CD4-positive, alpha-beta memory T cell (primary cell): ENCODE data around the gene MARS1. TPM values are rescaled to one million over a fixed set of nuclear protein-coding genes. Genes with fewer than 3 reads are reported as not detected.
"Not testable (repeated sequence)": the region's sequence is repeated elsewhere in the genome, so short reads cannot be mapped to it uniquely, and the experiment has no call there.

Source experiments
- CTCF ChIA-PET: fragments of 350-600 bp; sonication (Branson Sonifier 250); formaldehyde crosslinking; loops from one replicate; lab custom pipeline; 2021; ENCODE audit warnings: inconsistent platforms; ENCODE audit not compliant: partially characterized antibody; lab: Charles Lee
- POLR2A ChIA-PET: fragments of 350-600 bp; sonication (Branson Sonifier 250); formaldehyde crosslinking; loops from one replicate; lab custom pipeline; 2021; ENCODE audit not compliant: partially characterized antibody; lab: Charles Lee
- DNase-seq, 5 donors: peaks; one replicate each; pipeline versions ENCODE4 v3.0.0 to v3.0.0-alpha.2; 2020 to 2022; ENCODE audit warnings: mixed read lengths in 1 of 5
- H3K27ac ChIP-seq: one replicate; pipeline ENCODE4 v1.7.0; 2013; ENCODE audit warnings: low read depth, low read length
- H3K27me3 ChIP-seq: 2 replicates; pipeline ENCODE4 v1.7.0; 2013; ENCODE audit warnings: mild to moderate bottlenecking, low read length, moderate library complexity; ENCODE audit not compliant: insufficient read depth
- H3K36me3 ChIP-seq: 2 replicates; pipeline ENCODE4 v1.7.0; 2013; ENCODE audit warnings: mild to moderate bottlenecking, low read length, moderate library complexity; ENCODE audit not compliant: insufficient read depth
- H3K4me1 ChIP-seq: 2 replicates; pipeline ENCODE4 v1.7.0; 2013; ENCODE audit warnings: mild to moderate bottlenecking, low read length, moderate library complexity; ENCODE audit not compliant: insufficient read depth
- H3K4me3 ChIP-seq, 2 donors: one replicate each; pipeline ENCODE4 v1.7.0; 2013; ENCODE audit warnings: low read length in 2 of 2, mild to moderate bottlenecking in 1 of 2
- H3K9me3 ChIP-seq, 2 donors: one replicate each; pipeline ENCODE4 v1.7.0; 2013; ENCODE audit warnings: low read length in 2 of 2, control low read depth in 1 of 2; ENCODE audit not compliant: control insufficient read depth in 1 of 2
- H3K27ac Mint-ChIP-seq, 7 donors: one replicate each; pipeline ENCODE4 v1.8.0; 2020 to 2021; ENCODE audit warnings: mixed read lengths in 7 of 7, mild to moderate bottlenecking in 6 of 7, inconsistent platforms in 3 of 7, moderate library complexity in 3 of 7
- H3K27me3 Mint-ChIP-seq, 2 donors: one replicate each; pipeline ENCODE4 v1.8.0; 2020 to 2021; ENCODE audit warnings: mixed read lengths in 2 of 2
- H3K36me3 Mint-ChIP-seq, 2 donors: one replicate each; pipeline ENCODE4 v1.8.0; 2020 to 2021; ENCODE audit warnings: mixed read lengths in 2 of 2, inconsistent platforms in 1 of 2, mild to moderate bottlenecking in 1 of 2
- H3K4me1 Mint-ChIP-seq, 4 donors: one replicate each; pipeline ENCODE4 v1.8.0; 2020 to 2021; ENCODE audit warnings: mixed read lengths in 4 of 4, mild to moderate bottlenecking in 1 of 4
- H3K4me3 Mint-ChIP-seq, 8 donors: one replicate each; pipeline ENCODE4 v1.8.0; 2020 to 2021; ENCODE audit warnings: mixed read lengths in 8 of 8, mild to moderate bottlenecking in 7 of 8, moderate library complexity in 6 of 8, inconsistent platforms in 3 of 8
- H3K9me3 Mint-ChIP-seq, 8 donors: one replicate each; pipeline ENCODE4 v1.8.0; 2020 to 2021; ENCODE audit warnings: mixed read lengths in 8 of 8, mild to moderate bottlenecking in 5 of 8, inconsistent platforms in 3 of 8, moderate library complexity in 1 of 8
- intact Hi-C: fragments of 100-400 bp; cut with micrococcal nuclease; formaldehyde crosslinking; loops from one replicate; pipeline ENCODE4 v1.15.1; 2023
- polyA plus RNA-seq, 2 donors: library from polyadenylated mRNA; unstranded; fragments of 300-500 nt; fragmentation: Illumina TruSeq; gene quantifications; one replicate each; pipeline ENCODE4 v1.2.3, GENCODE V29; 2021
- total RNA-seq, 2 experiments: library from RNA; stranded (reverse); gene quantifications; one replicate each; pipeline ENCODE4 v1.2.3, GENCODE V29; 2021

Gene MARS1
- total and polyA plus RNA-seq, 4 experiments from 2014 or later: 84.8 to 242 (median 169) TPM

DNA sequence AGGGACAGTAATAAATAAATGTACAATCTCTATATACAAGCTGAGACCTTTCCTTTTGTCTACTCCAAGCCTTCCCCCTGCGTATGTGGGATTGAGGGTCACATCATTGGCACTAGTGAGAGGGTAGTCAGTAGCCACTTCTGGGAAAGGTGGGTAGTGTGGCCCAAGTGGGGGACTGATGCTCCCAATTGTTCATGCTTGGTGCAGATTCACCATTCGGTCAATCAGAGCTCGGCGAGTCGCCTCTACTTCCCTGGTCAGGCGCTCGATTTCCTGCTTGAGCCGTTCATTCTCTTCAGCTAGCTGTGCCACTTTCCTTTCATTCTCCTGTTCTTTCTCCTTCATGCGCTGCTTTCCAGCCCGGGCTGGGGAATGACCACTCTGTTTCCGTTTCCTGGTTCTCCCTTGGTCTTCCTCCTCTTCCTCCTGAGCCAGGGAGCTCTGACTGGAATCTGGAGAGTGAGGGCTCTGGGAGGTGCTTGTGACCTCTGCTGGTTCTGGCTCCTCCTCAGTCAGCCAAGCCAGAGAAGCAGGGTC lies 28.8 kb downstream of the MARS1 start:
- H3K27ac Mint-ChIP-seq: peak overlapping the region in 4 of 7 donors; percentile 43 to 99 (median 67)

DNA sequence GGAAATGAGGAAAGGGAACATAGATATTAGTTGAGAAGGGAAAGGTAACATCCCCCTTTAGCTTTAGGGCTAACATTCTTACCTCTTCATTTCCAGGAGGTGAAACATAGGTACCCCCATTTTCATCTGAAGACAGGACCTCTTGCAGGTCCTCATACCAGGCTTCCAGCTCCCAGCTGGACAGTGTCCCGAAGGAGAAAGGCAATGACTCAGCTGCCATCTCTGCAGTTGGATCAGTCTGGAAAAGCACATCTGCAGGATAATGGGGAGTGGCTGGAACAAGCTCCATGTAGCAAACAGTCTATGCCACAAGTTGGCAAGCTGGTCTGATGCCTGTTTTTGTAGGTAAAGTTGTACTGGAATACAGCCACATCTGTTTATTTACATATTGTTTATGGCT lies 29.3 kb downstream of the MARS1 start:
- no peaks in the 10 kb centered on the region for H3K27me3 ChIP-seq
- H3K27me3 Mint-ChIP-seq: peaks cover 0 to 2% of the 10 kb centered on the region in 2 donors
- H3K4me3 Mint-ChIP-seq: peak overlapping the region in 1 of 8 donors; percentile 62
- peaks cover 41% of the 10 kb centered on the region for H3K4me1 ChIP-seq
- POLR2A ChIA-PET: interaction anchor here (1.0 to 3.7 kb wide), 3 partner anchors 16 to 40 kb away, joined by 3 to 12 read pairs (median 10); partner anchors contain the start of gene ARHGAP9
- no peaks in the 10 kb centered on the region for H3K9me3 ChIP-seq
- H3K4me3 ChIP-seq: no peak overlapping the region
- H3K27ac ChIP-seq: no peak overlapping the region
- CTCF ChIA-PET: interaction anchor here (1.0 to 2.4 kb wide), 3 partner anchors 40 to 59 kb away, joined by 3 to 11 read pairs (median 3); no protein-coding TSS in a partner anchor
- DNase-seq: no peak
- peak overlapping the region in 5 of 7 donors; percentile 43 to 99 (median 65) for H3K27ac Mint-ChIP-seq
- peaks cover 0 to 3% (median 0%) of the 10 kb centered on the region in 8 donors for H3K9me3 Mint-ChIP-seq
- H3K36me3 ChIP-seq: peaks cover 51% of the 10 kb centered on the region
- H3K4me1 Mint-ChIP-seq: peaks cover 21 to 52% (median 30%) of the 10 kb centered on the region in 4 donors
- H3K36me3 Mint-ChIP-seq: peaks cover 46 to 72% of the 10 kb centered on the region in 2 donors
- intact Hi-C loops: no loop called here

More for the DNA sequence above, 28.8 kb downstream of the MARS1 start:
- POLR2A ChIA-PET: interaction anchor here (1.0 to 3.7 kb wide), 3 partner anchors 15 to 40 kb away, joined by 3 to 12 read pairs (median 10); partner anchors contain the start of gene ARHGAP9
- Histone ChIP-seq H3K9me3 (no peaks in the 10 kb centered on the region), H3K36me3 (peaks cover 56% of the 10 kb centered on the region), H3K4me3 (no peak overlapping the region), H3K27me3 (no peaks in the 10 kb centered on the region), H3K4me1 (peaks cover 36% of the 10 kb centered on the region), H3K27ac (no peak overlapping the region)
- intact Hi-C loops: no loop called here
- H3K36me3 Mint-ChIP-seq: peaks cover 51 to 73% of the 10 kb centered on the region in 2 donors
- peaks cover 0 to 3% (median 0%) of the 10 kb centered on the region in 8 donors for H3K9me3 Mint-ChIP-seq
- no peak for DNase-seq
- no peaks in the 10 kb centered on the region for H3K27me3 Mint-ChIP-seq
- CTCF ChIA-PET: interaction anchor here (1.1 to 2.4 kb wide), 4 partner anchors 17 to 58 kb away, joined by 3 to 11 read pairs (median 3); no protein-coding TSS in a partner anchor
- peak overlapping the region in 1 of 8 donors; percentile 17 for H3K4me3 Mint-ChIP-seq
- peaks cover 18 to 47% (median 26%) of the 10 kb centered on the region in 4 donors for H3K4me1 Mint-ChIP-seq

DNA sequence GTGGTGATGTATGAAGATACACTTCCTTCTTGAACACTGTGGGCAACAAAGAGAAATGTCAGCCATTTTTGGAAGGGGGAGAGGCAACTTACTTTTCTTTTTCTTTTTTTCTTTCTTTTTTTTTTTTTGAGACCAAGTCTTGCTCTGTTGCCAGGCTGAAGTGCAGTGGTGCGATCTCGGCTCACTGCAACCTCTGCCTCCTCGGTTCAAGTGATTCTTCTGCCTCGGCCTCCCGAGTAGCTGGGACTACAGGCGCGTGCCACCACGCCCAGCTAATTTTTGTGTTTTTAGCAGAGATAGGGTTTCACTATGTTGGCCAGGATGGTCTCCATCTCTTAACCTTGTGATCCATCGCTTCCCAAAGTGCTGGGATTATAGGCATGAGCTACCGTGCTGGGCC lies 29.9 kb downstream of the MARS1 start:
- H3K27ac Mint-ChIP-seq: peak overlapping the region in 4 of 7 donors; percentile 65 to 99 (median 86)
- H3K9me3 Mint-ChIP-seq, H3K9me3 ChIP-seq, H3K4me3 ChIP-seq, DNase-seq, H3K27ac ChIP-seq, intact Hi-C loops, H3K27me3 ChIP-seq, H3K27me3 Mint-ChIP-seq: not testable (repeated sequence)
- ChIA-PET CTCF (interaction anchor here (1.0 to 2.4 kb wide), 3 partner anchors 41 to 59 kb away, joined by 3 to 11 read pairs (median 3); no protein-coding TSS in a partner anchor), POLR2A (interaction anchor here (2.4 to 4.0 kb wide), 2 partner anchors 39 to 41 kb away, joined by 10 to 82 read pairs; partner anchors contain the start of gene ARHGAP9)
- H3K4me1 Mint-ChIP-seq: peaks cover 21 to 54% (median 31%) of the 10 kb centered on the region in 4 donors
- H3K4me1 ChIP-seq: peaks cover 42% of the 10 kb centered on the region
- peak overlapping the region in 2 of 8 donors; percentile 26 to 62 for H3K4me3 Mint-ChIP-seq
- peaks cover 45% of the 10 kb centered on the region for H3K36me3 ChIP-seq
- peaks cover 41 to 69% of the 10 kb centered on the region in 2 donors for H3K36me3 Mint-ChIP-seq

DNA sequence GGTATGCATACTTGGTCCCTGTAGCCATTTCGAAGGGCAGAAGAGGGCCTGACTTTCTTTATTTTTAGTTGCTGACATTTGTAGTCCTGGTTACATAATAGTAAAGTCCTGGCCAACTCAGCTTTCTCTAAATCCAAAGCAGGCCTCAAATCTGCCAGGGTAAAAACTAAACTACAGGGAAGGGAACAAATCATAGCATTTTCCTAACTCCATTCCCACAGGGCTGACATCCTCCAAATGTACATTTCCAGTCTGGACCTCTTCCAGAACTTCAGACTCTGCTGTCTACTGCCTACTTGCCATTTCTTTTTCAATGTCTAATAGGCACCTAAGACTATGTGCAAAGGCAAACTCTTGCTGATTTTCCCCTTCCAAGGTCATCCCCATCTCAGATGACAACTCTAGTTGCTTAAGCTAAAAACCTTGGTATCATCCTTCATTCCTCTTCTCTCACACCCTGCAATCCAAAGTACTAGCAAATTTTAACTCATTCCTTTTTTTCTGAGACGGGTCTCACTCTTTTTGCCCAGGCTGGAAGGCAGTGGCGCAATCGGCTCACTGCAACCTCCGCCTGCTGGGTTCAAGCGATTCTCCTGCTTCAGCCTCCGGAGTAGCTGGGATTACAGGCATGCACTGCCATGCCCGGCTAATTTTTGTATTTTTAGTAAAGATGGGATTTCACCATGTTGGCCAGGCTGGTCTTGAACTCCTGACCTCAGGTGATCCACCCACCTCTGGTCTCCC lies 30.5 kb downstream of the MARS1 start:
- H3K27ac ChIP-seq: peak overlapping the region; percentile 20
- no peaks in the 10 kb centered on the region for H3K9me3 ChIP-seq
- Mint-ChIP-seq H3K27ac (peak overlapping the region in 6 of 7 donors; percentile 78 to 100 (median 86)), H3K4me1 (peaks cover 23 to 58% (median 33%) of the 10 kb centered on the region in 4 donors), H3K36me3 (peaks cover 35 to 65% of the 10 kb centered on the region in 2 donors), H3K9me3 (peaks cover 0 to 3% (median 0%) of the 10 kb centered on the region in 8 donors), H3K27me3 (peaks cover 0 to 2% of the 10 kb centered on the region in 2 donors), H3K4me3 (peak overlapping the region; percentile 11 to 99 (median 94))
- DNase-seq: no peak
- no peak overlapping the region for H3K4me3 ChIP-seq
- ChIA-PET POLR2A (interaction anchor here (2.6 to 4.0 kb wide), 3 partner anchors 32 to 59 kb away, joined by 13 to 82 read pairs (median 18); partner anchors contain the start of genes ARHGAP9 and GLI1), CTCF (interaction anchor here (1.0 to 2.4 kb wide), 2 partner anchors 41 to 60 kb away, joined by 3 to 11 read pairs; no protein-coding TSS in a partner anchor)
- intact Hi-C loops: no loop called here
- H3K36me3 ChIP-seq: peaks cover 39% of the 10 kb centered on the region
- H3K4me1 ChIP-seq: peaks cover 46% of the 10 kb centered on the region
- H3K27me3 ChIP-seq: no peaks in the 10 kb centered on the region

DNA sequence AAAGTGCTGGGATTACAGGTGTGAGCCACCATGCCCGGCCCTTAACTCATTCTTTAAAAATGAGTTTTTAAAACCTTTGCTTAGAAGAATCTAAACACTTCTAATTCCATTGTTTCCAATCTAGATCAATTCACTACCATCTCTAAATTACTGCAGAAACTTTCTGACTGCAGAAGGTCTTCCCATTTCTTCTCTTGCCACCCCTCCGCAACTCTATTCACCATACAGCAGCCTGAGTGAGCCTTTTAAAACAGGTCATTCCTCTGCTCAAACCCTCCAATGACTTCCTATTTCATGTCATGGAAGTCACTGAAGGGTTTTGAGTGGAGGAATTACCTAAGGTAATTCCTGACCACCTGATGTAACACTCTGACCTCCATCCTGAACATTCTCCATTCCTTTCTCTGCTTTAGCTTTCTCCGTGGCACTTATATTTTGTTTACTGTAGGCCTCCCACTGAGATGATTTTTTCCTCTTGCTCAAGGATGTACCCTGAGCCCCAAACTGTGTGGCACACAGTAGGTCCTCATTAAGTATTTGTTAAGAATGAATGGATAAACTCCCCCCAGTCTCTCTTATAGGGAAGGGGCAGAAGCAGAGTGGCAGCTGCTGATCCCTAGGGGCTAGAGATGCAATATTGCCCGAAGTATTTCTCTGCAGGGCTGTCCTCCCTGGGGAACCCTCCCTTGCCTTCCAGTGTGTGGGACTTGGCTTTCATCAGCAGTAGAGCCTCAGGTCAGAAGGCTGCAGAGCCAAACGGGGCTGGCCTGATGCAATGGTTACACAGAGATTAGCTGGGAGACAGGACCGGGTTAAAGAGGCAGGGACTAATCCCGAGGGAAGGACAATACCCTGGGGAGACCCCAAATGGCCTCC lies 31.3 kb downstream of the MARS1 start:
- H3K36me3 ChIP-seq: peaks cover 35% of the 10 kb centered on the region
- H3K27me3 Mint-ChIP-seq: peaks cover 0 to 2% of the 10 kb centered on the region in 2 donors
- H3K27ac ChIP-seq: peak overlapping the region; percentile 96
- peak overlapping the region; percentile 99 to 100 (median 99) for H3K27ac Mint-ChIP-seq
- peaks cover 31 to 66% (median 41%) of the 10 kb centered on the region in 4 donors for H3K4me1 Mint-ChIP-seq
- H3K9me3 Mint-ChIP-seq: peaks cover 0 to 3% (median 0%) of the 10 kb centered on the region in 8 donors
- peak overlapping the region; percentile 93 to 99 (median 97) for H3K4me3 Mint-ChIP-seq
- no peaks in the 10 kb centered on the region for H3K9me3 ChIP-seq
- H3K4me1 ChIP-seq: peaks cover 54% of the 10 kb centered on the region
- H3K27me3 ChIP-seq: no peaks in the 10 kb centered on the region
- CTCF ChIA-PET: interaction anchor here (1.5 to 2.1 kb wide), 2 partner anchors 61 to 63 kb away, joined by 4 to 9 read pairs; partner anchors contain the start of gene GLI1
- peak in 2 of 5 donors; percentile 8 to 26 for DNase-seq
- H3K36me3 Mint-ChIP-seq: peaks cover 34 to 66% of the 10 kb centered on the region in 2 donors
- POLR2A ChIA-PET: interaction anchor here (0.6 to 4.0 kb wide), 16 partner anchors 11 to 1780 kb away, joined by 3 to 82 read pairs (median 4); partner anchors contain the start of genes ARHGAP9, DCTN2 and GLI1
- peak overlapping the region; percentile 75 to 99 for H3K4me3 ChIP-seq
- intact Hi-C loops: no loop called here

DNA sequence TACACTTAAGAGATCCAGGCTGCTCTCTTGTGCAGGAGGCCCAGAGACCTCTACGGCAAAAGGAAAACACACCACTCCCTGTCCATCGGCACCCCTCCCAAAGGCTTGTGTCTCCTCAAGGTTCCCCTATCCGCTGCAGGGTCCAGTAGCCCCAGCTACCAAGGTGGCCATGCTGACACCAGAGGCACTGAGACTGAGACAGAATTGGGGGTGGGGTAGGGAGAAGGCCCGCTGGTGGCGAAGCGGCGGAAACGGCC lies 31.9 kb downstream of the MARS1 start:
- peaks cover 0 to 2% of the 10 kb centered on the region in 2 donors for H3K27me3 Mint-ChIP-seq
- peak in 3 of 5 donors; percentile 18 to 51 (median 32) for DNase-seq

More for the DNA sequence above, 31.9 kb downstream of the MARS1 start:
- Histone ChIP-seq H3K36me3 (peaks cover 29% of the 10 kb centered on the region), H3K4me3 (peak overlapping the region; percentile 75 to 99), H3K27ac (peak overlapping the region; percentile 96), H3K4me1 (peaks cover 59% of the 10 kb centered on the region), H3K27me3 (no peaks in the 10 kb centered on the region), H3K9me3 (no peaks in the 10 kb centered on the region)
- Mint-ChIP-seq H3K4me3 (peak overlapping the region; percentile 93 to 99 (median 97)), H3K9me3 (peaks cover 0 to 3% (median 0%) of the 10 kb centered on the region in 8 donors), H3K27ac (peak overlapping the region; percentile 99 to 100 (median 99)), H3K4me1 (peaks cover 35 to 71% (median 46%) of the 10 kb centered on the region in 4 donors), H3K36me3 (peaks cover 32 to 65% of the 10 kb centered on the region in 2 donors)
- ChIA-PET POLR2A (interaction anchor here (0.6 to 4.0 kb wide), 22 partner anchors 7 to 1781 kb away, joined by 3 to 82 read pairs (median 4); partner anchors contain the start of genes ARHGAP9, CDK4, DCTN2 and GLI1), CTCF (interaction anchor here (1.1 to 2.1 kb wide), 4 partner anchors 42 to 64 kb away, joined by 4 to 9 read pairs (median 4); partner anchors contain the start of gene GLI1)
- intact Hi-C loops: loop anchor here (1.0 to 5.0 kb wide), 7 partner anchors 28 to 221 kb away; partner anchors contain the start of genes ARHGAP9, ARHGEF25, DCTN2 and GLI1
